ENCODE results near the gene ANAPC16.
"Not testable (repeated sequence)": the region's sequence is repeated elsewhere in the genome, so short reads cannot be mapped to it uniquely, and the experiment has no call there.

The ANAPC16 gene

DNA sequence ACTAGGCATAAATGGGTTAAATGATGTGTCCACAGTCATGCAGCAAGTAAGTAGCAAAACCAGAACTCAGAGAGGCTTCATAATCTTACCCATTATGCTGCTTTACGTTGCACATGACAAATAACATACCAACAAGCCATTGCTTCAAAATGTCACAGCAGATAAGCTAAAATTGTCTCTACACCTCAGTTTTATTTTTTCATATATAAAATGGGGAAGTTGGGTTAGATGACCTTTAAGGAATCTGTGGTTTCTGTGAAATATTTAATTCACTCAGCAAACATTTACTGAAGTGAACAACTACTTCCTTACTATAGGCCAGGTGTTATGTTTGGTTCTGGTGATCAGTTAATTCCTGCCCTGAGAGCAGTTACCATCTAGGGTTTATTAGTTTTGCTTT is 2.5 kb downstream of the ANAPC16 start:
- no peak for DNase-seq

DNA sequence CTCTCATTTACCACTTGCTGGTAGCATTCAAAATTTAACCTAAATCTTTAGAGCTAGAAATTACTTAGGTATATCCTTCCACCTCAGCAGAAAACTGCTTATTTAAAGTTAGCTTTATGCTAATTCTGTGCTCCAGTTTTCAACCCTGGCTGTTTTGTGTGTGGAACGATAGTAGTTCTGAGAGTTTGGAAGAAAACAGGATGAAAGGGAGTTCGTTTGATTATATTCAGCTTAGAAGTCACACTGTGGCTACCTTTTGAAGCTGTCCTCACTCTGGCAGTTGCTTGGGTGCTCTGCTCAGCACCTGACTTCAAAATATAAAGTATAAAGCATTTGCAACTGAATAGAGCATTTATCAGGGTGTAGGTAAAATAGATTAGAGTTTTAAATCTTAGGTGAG is 2.9 kb downstream of the ANAPC16 start:
- no peak for DNase-seq

DNA sequence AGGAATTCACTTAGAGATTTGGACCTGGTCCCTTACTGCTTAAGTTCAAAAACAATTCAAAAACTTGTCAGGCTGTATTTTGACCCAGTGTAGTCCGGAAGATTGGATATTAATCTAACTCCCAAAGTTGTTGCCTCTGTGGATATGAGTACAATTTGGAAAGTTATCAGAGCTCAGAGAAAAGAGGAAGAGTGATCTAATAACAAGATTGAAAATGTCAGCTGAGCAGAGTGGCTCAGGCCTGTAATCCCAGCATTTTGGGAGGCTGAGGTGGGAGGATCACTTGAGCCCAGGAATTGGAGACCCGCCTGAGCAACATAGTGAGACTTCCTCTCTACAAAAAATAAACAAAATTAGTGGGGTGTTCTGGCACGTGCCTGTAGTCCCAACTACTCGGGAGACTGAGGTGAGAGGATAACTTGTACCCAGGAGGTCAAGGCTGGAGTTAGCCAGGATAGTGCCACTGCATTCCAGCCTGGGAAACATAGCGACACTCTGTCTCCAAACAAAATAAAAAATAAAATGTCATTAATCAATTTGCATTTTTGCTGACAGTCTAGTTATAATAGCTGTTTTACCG is 3.5 kb downstream of the ANAPC16 start:
- DNase-seq = no peak

DNA sequence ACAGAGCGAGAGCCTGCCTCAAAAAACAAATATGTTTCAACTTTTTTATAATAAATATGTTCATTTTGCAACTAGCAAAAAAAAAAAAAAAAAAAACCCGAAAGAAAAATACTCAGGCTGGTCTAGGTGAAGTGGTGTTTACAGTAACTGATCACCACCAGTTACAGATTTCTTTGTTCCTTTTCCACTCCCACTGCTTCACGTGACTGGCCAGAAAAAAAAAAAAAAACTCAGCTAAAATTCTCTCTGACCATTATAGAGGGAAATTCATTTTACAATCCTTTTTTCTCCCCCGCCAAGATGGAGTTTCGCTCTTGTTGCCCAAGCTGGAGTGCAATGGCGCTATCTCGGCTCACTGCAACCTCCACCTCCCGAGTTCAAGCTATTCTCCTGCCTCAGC is 4.8 kb downstream of the ANAPC16 start:
- no peak for DNase-seq

DNA sequence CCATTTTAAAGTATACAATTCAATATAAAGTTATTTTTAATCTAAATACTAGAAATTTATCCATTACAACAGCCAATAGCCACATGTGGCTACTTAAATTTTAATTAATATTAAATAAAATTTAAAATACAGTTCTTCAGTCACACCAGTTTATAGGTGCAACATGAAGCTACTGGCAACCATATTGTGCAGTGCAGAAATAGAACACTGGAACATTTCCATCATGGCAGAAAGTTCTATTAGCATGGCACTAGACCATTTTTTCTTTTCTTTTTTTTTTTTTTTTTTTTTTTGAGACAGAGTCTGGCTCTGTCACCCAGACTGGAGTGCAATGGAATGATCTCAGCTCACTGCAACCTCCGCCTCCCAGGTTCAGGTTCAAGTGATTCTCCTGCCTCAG is 5.5 kb downstream of the ANAPC16 start:
- no peak for DNase-seq

DNA sequence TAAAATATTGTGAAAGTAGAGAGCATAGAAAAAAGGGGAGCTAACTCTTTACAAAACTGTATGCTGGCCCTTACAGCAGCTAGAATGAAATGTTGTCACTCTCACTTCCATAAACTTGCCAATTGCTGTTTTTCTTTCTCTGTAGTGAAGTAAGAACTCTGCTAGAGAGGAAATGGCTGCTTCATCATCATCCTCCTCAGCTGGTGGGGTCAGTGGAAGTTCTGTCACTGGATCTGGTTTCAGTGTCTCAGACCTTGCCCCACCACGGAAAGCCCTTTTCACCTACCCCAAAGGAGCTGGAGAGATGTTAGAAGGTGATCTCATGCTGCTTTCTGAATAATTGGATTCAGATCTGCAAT is 7.9 kb downstream of the ANAPC16 start:
- DNase-seq = peak; percentile 1

DNA sequence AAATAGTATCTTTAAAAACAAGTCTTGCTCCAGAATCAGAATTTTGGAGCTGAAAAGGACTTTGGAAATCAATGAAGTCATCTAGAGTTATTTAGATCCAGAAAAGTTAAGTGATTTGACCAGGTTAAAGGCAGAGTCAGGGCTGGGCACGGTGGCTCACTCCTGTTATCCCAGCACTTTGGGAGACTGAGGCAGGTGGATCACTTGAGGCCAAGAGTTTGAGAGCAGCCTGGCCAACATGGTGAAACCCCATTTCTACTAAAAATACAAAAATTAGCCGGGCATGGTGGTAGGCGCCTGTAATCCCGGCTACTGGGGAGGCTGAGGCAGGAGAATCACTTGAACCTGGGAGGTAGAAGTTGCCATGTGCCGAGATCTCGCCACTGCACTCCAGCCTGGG is 8.4 kb downstream of the ANAPC16 start:
- not testable (repeated sequence) for DNase-seq

DNA sequence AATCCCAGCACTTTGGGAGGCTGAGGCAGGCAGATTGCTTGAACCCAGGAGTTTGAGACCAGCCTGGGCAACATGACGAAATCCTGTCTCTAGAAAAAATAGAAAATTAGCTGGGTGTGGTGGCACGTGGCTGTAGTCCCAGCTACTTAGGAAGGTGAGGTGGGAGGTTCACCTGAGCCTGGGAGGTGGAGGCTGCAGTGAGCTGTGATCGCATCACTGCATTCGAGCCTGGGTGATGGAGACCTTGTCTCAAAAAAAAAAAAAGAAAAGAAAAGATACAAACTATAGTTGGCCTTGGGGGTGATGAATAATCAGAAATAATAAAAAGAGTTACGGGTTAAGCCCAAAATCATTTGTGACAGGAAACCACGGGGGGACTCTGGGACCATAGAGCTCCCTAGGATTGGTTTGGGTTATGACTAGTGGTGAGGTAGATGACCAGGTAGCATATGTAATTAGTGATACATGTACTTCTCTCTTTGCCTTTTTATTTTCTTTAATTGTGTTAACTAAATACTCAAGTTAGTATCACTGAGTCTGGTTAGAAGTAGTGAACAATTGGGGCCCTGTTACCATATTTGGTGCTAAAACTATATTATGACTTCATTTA is 10.7 kb downstream of the ANAPC16 start:
- no peak for DNase-seq

DNA sequence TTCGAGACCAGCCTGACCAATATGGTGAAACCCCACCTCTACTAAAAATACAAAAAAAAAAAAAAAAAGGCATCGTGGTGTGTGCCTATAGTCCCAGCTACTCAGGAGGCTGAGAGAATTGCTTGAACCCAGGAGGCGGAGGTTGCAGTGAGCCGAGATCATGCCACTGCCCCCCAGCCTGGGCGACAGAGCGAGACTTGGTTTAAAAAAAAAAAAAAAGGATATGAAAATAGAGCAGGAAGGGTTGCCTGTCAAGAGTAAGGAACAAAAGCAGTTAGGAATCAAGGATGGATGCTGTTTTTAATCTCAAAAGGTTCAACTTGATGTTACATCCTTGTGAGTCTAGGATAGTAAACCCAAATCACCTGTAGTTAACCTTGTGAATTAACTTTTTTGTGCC is 12.0 kb downstream of the ANAPC16 start:
- DNase-seq = no peak

DNA sequence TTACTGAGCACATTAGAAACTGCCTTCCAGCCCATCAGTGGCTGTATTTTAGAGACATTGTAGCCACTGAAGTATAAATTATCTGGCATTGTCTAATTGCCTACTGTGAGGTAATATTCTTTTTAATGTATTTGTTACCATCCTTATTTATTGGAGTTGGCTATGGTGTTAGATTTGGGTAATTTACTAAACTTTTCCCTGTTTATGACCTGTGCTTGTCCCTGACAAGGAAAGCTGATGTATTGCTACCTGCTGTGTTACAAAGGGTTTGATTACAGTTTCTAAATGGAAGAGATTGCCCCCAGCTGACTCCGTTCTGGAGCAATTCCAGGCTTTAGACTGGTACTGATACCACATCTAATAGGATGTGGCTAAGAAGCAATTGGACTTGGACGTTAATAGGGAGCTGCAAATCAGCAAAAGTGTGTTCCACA is 12.5 kb downstream of the ANAPC16 start:
- DNase-seq = no peak

DNA sequence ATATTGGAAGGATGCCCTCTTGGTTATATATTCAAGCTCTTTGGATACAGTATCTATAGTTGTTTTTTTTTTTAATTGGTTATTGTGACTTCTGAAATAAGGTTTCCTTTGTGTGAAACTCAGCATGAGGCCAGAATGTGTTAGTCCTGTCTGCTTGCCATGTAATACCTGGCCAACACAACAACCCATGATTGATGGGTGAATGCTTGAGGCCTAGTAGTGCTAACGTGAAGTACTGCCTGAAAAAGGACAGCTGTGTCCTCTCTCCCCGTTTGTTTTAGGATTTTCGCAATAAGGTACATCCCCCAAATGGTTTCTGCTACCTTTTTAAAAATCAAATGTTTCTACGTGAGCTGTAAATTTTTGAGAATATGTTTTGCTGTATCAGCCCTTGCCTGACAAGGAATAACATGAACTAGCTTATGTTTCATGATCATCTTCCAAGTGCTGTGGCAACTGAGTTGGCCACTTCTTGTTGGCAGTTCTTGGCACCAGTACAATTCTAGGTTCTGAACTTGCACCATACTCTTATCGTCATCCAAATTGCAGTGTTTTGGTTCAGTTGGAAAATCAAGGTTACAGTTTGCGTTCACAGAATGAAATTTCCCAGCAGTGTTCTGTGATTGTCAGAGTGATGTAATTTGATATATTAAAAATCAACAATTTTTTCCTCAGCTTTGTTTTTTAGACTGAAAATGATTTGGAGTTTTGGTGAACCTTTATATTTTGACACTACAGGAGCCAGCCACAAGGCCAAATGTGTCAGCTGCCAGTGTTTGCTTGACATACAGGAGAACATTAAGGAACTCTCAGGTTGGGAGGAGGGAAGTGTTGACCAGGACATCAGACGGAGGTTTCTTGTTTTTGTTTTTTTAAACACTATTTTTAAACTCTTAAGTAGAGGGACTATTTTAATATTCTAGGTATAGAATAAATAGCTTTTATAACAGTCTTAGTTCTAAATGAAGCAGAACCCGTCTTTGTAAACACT is 13.7 kb downstream of the ANAPC16 start:
- no peak for DNase-seq

DNA sequence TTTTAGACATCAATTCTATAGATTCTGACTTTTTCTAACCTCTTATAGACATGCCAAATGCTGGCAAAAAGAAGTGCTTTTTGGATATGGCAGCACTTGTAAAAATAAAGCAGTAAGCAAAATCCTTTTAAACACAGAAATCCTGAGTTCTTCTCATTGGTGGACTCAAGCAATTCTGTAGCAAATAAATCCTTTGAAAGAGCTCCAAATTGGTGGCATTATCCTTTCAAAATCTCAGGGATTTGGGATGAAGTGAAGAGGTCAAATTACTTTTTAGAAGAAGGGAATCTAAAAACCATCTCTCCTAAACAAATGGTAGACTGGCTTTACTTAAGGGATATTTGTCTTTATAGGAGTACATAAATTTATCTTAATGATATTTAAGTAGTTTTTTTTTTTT is 17.8 kb downstream of the ANAPC16 start:
- no peak for DNase-seq

DNA sequence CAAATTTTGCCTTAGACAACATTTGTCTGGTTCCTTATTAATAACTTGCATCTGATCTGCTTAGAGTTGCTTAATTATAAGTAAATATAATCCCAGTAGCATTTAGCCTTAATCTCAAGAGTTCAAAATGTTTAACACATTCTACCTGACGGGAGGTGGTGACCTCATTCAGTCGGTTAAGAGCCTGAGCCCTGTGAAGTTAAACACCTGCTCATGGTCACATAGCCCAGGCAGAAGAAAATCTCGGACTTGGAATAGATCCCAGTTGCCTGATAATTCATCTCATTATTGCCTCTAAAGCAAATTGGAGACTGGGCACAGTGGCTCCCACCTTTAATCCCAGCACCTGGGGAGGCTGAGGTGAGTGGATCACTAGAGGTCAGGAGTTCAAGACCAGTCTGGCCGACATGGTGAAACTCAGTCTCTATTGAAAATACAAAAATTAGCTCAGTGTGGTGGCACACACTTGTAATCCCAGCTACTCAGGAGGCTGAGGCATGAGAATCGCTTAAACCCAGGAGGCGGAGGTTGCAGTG is 18.8 kb downstream of the ANAPC16 start:
- no peak for DNase-seq

DNA sequence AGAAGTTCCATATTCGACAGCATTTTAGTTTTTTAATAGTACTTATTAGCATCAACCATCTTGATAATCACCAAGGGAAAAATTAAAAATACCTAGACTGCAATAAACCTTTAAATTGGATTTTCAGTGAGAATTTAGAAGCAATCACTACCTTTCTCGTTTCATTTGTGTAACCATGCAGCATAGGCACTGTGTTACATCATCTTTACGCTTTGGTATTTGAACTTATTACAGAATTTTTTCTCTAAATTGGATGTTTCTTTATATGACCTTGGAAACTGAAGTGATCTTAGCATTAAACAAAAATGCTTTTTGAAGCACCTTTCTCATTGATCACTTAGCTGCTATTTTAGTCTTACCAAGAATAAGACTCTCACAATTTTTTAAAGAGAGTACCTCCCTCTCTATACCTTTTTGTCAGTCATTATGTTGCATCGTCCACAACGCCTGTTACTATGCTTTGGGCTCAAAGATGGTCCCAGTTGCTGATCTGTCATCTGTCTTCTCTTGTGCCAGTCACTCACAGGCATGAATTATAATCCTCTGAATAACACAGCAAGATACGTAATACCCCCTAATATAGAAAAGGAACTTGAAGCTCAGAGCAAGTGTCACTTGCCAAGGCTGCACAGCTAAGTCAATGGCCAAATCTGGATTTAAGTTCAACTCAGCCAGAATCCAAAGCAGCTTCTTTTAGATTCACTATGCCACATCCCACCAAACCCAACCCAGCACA is 19.9 kb downstream of the ANAPC16 start:
- DNase-seq = no peak

DNA sequence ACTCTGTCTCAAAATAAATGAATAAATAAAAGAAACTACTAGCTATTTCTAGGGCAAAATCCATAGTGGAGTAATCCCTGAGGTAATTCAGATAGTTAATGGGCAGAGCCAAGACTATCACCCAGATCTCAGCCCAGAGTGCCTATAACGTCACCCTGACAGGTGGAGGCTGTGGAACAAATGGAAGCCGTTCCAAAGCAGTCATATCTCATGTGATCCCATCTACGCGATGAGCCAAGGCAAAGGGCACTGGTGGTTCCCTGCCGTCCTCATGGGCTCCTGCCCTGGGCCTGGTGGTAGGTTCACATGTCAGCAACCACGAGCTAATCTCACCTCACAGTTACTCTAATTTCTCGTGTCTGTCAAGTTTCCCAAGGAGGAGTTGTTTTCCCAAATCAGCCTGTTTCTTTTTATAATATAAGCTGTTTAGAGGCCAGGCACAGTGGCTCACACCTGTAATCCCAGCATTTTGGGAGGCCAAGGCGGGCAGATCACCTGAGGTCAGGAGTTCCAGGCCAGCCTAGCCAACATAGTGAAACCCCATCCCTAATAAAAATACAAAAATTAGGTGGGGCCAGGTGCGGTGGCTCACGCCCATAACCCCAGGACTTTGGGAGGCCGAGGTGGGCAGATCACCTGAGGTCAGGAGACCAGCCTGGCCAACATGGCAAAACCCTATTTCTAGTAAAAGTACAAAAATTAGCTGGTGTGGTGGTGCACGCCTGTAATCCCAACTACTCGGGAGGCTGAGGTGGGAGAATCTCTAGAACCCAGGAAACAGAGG is 22.8 kb downstream of the ANAPC16 start:
- no peak for DNase-seq

DNA sequence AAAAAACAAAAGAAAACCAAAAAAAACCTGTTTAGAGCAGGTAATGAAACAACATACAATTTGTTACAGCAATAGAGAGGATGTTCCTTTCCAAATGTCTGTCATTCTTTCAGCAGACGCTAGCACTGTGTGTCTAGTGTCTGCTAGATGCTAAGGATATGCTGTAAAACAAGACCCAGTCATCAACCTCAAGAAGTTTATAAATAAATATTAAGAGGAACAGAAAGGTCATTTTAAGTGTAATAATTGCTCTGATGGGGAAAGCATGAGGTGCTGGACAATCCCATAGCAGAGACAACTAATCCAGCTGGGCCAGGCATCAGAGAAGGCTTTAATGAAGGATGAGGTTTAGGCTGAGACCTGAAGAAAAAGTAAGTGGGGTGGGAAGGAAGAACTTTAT is 23.6 kb downstream of the ANAPC16 start:
- DNase-seq = no peak

DNA sequence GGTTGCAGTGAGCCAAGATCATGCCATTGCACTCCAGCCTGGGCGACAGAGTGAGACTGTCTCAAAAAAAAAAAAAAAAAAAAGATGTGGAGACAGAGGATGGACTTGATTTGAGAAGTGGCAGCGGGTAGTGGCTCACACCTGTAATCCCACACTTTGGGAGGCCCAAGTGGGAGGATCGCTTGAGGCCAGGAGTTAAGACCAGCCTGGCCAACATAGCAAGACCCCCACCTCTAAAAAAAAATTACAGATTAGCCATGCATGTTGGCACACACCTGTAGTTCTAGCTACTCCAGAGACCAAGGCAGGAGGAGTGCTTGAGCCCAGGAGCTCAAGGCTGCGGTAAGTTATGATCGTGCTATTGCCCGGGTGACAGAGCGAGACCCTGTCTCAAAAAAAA is 24.6 kb downstream of the ANAPC16 start:
- no peak for DNase-seq

DNA sequence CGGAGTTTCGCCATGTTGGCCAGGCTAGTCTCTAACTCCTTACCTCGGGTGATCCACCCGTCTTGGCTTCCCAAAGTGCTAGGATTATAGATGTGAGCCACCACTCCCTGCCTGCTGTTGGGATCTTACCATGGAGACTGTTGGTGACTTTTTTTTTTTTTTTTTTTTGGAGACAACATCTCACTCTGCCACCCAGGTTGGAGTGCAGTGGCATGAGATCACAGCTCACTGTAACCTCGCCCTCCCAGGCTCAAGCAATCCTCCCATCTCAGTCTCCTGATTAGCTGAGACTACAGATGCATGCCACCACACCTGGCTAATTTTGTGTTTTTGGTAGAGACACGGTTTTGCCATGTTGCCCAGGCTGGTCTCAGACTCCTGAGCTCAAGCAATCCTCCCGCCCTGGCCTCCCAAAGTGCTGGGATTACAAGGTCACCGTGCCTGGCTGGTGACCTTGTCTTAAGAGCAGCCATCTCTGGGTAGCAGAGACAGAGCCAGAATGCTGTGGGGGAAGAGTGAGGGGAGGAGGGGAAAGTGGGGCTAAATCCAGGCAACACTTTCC is 26.0 kb downstream of the ANAPC16 start:
- no peak for DNase-seq

DNA sequence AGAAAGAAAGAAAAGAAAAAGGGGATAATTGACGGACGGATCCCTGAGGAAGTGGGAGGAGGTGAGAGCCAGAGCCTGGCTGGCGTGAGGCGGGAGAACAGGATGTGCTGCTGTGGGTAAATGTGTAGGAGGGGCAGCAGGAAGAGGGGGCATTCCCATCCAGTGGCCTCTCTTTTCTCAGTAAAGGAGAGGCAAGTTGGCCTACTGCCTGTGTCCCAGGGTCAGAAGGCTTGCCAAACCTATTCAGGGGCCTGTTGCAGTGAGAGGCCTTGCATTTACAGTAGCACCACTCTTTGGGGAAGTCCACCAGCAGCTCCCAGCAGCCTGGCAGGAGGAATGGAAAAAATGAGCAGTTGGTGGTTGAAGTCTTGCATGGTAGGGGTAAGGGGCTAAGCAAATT is 26.9 kb downstream of the ANAPC16 start:
- no peak for DNase-seq

DNA sequence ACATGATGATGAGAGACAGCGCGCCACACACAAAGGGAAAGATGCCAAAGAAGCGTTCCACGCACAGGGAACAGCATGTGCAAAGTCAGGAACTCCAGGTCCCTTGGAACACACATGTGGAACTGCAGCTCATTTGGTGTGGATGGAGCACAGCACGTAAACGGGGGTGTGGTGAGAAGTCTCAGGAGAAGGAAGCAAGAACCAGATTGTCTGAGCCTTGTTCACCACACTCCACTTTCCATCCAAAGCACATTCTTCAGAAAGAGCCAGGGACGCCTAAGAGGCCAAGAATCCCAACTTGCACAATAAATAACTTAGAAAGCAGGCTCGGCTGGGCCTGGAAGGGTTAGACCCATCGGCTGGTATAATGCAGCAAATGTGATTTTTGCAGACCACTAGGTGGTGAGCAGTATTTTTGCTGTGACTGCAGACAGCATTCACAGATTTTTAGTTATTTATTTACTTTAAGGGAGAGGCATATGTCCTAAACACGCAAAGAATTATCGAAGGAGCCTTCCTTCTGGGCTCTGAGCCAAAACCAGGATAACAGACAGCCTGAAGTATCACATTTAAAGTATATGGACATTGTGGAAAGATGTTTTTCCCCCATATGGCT is 28.1 kb downstream of the ANAPC16 start:
- DNase-seq = no peak

DNA sequence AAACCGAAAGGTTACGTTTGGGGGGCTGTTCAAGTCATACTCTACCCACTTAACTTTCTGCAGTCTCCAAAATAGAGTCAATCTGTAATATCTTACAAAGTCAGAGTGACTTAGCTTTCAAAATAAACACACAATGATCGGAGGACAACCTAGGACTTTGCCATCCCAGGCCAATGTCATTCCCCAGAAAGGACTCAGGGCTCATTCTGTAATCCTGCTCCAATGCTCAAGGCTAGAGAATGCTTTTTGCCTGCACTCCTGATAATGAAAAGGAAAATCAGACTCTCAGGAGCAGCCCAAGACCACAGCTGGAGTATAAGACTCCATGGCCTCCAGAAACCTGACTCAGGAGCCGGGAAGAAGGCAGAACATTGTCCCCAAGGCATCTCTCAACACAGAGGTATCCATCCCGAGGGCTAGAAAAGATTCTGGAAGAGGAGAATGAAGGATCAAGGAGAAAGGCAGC is 28.8 kb downstream of the ANAPC16 start:
- DNase-seq = no peak

All from SIG-M5 (cell line).